ENCODE measurements around the gene ABL2.
A peak's percentile ranks its signal among the peaks of the same experiment; 100 is the strongest.
"Not testable (repeated sequence)": the region's sequence is repeated elsewhere in the genome, so short reads cannot be mapped to it uniquely, and the experiment has no call there.

ABL2 gene

GRCh38 chr1:179229214-179230140 lies at the start of gene ABL2:
Gene ABL2 (minus strand): TSS chr1:179229677. CDS start chr1:179229397, 280 bp downstream.
- DNase-seq (ENCODE audit: low read depth, low spot score), result peak; percentile 75

- no peak for DNase-seq (ENCODE audit: low read depth, low spot score)
Observed at GRCh38 chr1:179278920-179279319, 49.4 kb upstream of the ABL2 start.

- not testable (repeated sequence) for DNase-seq (ENCODE audit: low read depth, low spot score)
Observed at GRCh38 chr1:179274424-179274823, 44.9 kb upstream of the ABL2 start.

DNA sequence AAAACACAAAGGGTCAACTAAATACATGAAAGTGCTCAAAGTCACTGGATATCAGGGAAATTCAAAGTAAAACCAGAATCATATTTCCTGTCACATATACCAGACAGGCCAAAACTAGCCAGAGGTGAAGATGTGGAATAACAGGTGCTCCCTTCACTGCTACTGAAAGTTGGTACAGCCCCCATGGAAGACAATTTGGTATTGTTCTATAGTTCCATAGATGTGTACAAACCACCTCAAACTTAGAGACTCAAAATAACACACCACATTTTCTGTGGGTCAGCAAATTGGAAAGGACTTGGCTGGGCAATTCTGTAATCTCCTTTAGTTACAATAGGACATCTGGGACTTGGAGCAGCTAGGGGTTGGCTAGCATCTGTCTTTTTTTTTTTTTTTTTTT lies 39.6 kb upstream of the ABL2 start:
- no peak for DNase-seq (ENCODE audit: low read depth, low spot score)

GRCh38 chr1:179264507-179264906 lies 35.0 kb upstream of the ABL2 start:
- no peak for DNase-seq (ENCODE audit: low read depth, low spot score)

DNA sequence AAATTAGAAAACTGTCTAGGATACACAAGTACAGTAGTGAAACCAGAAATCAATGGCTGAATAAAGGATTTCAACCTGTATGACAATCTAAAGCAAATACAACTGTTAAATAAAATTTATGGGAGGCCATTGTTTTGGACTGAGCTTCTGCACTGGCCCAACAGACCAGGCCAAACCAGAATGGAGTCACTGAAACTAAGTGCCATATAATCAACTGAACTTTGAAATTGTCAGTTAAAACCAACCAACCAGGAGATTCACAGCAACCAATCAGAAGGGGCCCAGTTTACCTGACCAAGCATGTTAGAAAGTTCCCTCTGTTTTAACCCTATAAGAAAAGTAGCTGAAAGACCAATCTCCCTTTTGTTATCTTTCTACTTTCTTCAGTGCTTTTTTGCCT lies 33.6 kb upstream of the ABL2 start:
- no peak for DNase-seq (ENCODE audit: low read depth, low spot score)

DNA sequence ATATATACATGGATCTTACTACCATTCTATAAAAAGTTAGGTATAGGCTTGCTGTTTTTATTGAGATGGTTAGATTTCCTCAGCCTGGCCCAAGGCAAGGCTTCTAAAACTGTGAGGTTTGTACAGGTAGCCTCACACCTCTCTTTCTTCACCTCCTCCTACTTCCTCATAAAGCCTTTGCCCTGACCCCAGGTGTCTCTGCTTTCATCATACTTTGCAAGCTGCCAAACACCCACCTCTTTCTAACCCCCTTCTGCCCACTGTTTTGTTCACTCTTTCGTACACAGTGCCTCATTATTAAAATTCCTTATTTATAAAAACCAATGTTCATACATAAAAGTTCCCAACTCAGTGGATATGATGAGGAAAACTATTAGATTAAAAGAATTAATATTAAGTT lies 32.7 kb upstream of the ABL2 start:
- DNase-seq (ENCODE audit: low read depth, low spot score), result no peak

DNA sequence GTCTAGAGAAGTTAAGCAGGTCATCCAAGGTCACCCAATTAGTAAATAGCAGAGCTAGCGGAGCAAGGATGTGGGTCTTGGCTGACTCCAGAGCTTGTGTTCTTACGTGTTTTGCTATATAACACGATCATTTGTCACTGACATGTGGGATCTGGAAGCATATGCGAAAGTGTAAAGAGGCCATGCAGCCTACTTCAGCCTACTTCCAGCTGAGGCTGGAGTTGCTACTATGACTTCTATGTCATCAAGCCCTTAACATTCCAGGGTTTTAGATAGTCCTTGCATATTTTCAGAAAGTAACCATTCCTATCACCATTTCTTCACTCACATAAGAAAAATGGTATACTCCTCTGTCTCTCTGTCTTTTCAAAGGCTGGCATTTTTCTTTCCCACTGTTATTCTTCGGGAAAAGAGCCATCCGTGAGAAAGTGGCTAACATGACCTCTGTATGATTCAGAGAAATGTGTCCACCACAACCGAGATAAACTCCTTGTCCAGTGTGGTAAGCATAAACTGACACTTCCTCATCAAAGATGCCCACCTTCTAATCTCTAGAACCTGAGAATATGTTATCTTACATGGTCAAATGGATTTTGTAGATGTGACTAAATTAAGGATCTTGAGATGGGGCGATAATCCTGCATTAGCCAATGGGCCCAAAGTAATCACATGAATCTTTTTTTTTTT lies 24.0 kb upstream of the ABL2 start:
- DNase-seq (ENCODE audit: low read depth, low spot score), result no peak

- DNase-seq (ENCODE audit: low read depth, low spot score), result no peak
Observed at GRCh38 chr1:179252606-179253005, 23.1 kb upstream of the ABL2 start.

GRCh38 chr1:179251675-179252074 lies 22.2 kb upstream of the ABL2 start:
- no peak for DNase-seq (ENCODE audit: low read depth, low spot score)

GRCh38 chr1:179247923-179248322 lies 18.4 kb upstream of the ABL2 start:
- DNase-seq (ENCODE audit: low read depth, low spot score), result no peak

DNA sequence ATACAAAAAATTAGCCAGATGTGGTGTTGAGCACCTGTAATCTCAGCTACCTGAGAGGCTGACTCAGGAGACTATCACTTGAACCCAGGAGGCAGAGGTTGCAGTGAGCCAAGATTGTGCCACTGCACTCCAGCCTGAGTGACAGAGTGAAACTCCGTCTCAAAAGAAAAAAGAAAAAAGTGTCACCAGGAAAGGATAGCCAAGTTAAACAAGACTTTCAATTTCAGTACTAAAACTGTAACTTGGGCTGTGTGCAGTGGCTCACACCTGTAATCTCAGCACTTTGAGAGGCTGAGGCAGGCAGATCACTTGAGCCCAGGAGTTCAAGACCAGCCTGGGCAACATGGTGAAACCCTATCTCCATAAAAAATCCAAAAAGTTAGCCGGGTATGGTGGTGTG lies 15.9 kb upstream of the ABL2 start:
- not testable (repeated sequence) for DNase-seq (ENCODE audit: low read depth, low spot score)

DNA sequence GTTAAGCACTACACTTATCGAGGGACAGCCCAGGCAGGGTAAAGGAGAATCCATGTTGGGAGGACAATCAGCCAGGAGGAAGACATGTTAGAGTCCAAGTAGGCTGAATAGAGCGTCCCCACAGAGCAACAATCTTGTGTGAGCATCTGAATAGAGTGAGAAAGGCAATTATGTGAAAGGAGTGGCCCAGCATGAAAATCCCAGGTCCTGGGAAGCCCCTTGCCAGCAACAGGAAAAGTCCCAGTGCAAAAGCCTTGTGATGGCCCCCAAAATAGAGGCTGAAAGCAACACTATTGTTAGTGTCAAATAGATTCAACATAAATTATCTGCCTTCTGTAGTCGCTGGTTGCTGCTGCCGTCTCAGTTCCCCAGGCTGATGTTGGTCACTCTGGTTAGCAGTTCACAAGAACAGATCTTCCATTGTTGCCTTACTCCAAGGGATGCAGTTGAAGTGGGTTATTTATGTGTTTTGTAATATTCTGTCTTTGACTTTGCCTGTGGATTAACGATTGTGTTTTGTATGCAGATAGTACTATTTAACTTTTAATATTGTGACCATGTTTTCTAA lies 12.1 kb upstream of the ABL2 start:
- no peak for DNase-seq (ENCODE audit: low read depth, low spot score)

GRCh38 chr1:179237222-179237621 lies 7.7 kb upstream of the ABL2 start:
- no peak for DNase-seq (ENCODE audit: low read depth, low spot score)

DNA sequence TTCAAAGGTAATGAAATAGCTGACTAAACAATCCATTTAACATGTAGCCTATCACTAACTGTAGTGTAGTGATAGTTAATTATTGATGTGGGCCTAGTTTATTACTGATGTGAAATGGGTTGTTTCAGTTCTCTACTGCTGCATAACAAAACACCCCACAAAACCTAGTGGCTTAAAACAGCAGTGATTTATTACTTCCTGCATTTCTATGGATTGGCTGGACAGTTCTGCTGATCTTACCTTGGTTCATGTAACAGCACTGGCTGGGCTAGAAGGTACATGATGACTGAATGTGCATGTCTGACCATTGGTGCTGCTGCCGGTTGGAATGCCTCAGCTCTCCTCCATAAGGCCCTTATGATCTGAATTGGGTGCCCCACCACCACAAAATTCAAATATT lies 5.4 kb upstream of the ABL2 start:
- DNase-seq (ENCODE audit: low read depth, low spot score), result no peak

DNA sequence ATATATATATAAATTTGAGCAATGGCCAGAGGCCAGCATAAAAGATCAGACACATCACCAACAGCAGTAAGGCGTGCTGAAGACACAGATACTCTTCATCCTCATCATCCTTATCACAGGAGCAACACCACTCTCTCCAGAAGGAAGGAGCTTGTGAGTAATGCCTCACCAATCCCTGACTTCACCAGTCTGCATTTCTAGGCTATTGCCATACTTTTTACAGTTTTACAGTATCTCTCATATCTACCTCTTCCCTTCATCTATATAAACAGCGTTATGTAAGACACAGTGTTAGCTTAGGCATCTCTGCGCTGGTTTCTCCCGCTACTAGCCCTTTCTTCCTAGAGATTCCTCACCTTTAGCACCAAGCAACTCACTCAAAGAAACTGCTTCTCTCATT lies 2.4 kb upstream of the ABL2 start:
- no peak for DNase-seq (ENCODE audit: low read depth, low spot score)

DNA sequence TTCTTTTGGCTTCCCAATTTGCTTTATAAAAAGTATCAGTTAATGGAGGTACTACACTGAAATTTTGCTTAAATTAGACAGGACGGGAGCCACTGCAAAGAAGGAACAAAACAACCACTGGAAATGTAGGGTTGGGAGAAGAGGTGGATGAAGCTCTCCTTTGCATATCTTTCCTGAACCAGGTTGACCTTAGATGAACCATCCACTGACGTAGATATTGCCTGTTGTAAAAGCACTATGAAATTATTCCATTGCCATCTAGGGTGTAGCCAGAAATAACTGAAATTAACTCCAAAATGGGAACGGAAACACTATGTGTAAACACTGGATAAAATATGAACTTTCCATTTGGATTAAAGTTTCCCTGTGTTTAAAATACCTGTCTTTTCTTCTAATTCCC lies 1.2 kb upstream of the ABL2 start:
- DNase-seq (ENCODE audit: low read depth, low spot score), result no peak

DNA sequence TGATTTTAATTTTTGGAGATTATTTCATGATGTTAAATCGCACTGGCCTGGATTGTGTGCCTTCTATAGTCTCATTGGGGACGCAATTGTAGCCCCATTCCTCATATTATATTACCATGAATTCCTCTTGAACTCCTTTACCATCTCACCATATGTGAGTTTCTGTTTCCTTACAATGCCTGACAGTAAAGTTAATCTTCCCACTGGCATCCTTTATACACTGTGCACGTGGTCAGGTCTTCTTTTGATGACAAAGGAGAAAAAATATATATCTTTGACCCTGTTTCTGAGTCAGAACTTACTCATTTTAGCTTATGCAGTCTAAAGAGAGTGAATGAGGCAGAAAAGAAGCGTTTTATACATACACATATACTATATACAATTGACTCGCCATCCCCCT lies 774 bp upstream of the ABL2 start:
- DNase-seq (ENCODE audit: low read depth, low spot score), result no peak

- peak; percentile 62 for DNase-seq (ENCODE audit: low read depth, low spot score)
Observed at GRCh38 chr1:179228783-179229213, 679 bp downstream of the ABL2 start.

GRCh38 chr1:179226738-179227137 lies 2.7 kb downstream of the ABL2 start:
- DNase-seq (ENCODE audit: low read depth, low spot score), result no peak

- not testable (repeated sequence) for DNase-seq (ENCODE audit: low read depth, low spot score)
Observed at GRCh38 chr1:179224466-179224865, 5.0 kb downstream of the ABL2 start.

DNA sequence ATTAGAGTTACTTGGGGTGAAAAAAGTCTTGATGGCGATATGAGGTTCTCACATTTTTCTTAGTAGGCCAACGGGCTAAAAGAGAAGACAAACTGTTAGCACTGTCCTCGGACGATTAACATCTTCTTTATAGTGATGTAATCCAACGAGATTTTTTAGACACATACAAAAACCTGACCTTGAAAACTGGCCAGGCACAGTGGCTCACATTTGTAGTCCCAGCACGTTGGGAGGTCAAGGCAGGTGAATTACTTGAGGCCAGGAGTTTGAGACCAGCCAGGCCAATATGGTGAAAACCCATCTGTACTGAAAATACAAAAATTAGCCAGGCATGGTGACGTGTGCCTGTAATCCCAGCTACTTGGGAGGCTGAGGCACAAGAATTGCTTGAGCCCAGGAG lies 8.4 kb downstream of the ABL2 start:
- not testable (repeated sequence) for DNase-seq (ENCODE audit: low read depth, low spot score)
